GM23338 (cell line): ENCODE results near the gene DGKH.

Experiments
- CREB1 ChIP-seq: fragments of 250-450 bp; sonication (Bioruptor Pico); IDR thresholded peaks from 2 replicates; pipeline ENCODE4 v1.5.0; 2020; ENCODE audit warnings: low read depth, mild to moderate bottlenecking, moderate library complexity
- CTCF ChIP-seq, 2 experiments: fragments of 200-600 bp in 1 of 2; sonication (generic) in 1 of 2; conservative IDR thresholded peaks; 2 replicates each; pipeline versions ENCODE4 v1.5.1 to v1.6.1; 2016 to 2017; ENCODE audit warnings: antibody characterized with exemption in 2 of 2, low read depth in 2 of 2, mild to moderate bottlenecking in 2 of 2, moderate library complexity in 1 of 2
- EZH2 ChIP-seq: fragments of 200-600 bp; sonication (generic); IDR thresholded peaks from one replicate; pipeline ENCODE4 v1.8.0; 2017; ENCODE audit warnings: antibody characterized with exemption, mild to moderate bottlenecking, low read depth; ENCODE audit not compliant: unreplicated experiment
- EZH2phosphoT487 ChIP-seq: fragments of 200-600 bp; sonication (generic); IDR thresholded peaks from one replicate; pipeline ENCODE4 v1.8.1; 2018; ENCODE audit warnings: antibody characterized with exemption; ENCODE audit not compliant: unreplicated experiment
- JUNB ChIP-seq: IDR thresholded peaks from one replicate; pipeline ENCODE4 v1.6.1; 2016; ENCODE audit warnings: antibody characterized with exemption; ENCODE audit not compliant: unreplicated experiment
- NANOG ChIP-seq: IDR thresholded peaks from 2 replicates; pipeline ENCODE4 v1.6.1; 2016; ENCODE audit warnings: antibody characterized with exemption, borderline replicate concordance
- POLR2AphosphoS5 ChIP-seq: IDR thresholded peaks from 2 replicates; pipeline ENCODE4 v1.6.1; 2016; ENCODE audit warnings: antibody characterized with exemption, low read depth
- REST ChIP-seq: IDR thresholded peaks from one replicate; pipeline ENCODE4 v1.6.1; 2018; ENCODE audit warnings: antibody characterized with exemption; ENCODE audit not compliant: unreplicated experiment
- STAT1 ChIP-seq: IDR thresholded peaks from one replicate; pipeline ENCODE4 v1.6.1; 2016; ENCODE audit warnings: antibody characterized with exemption; ENCODE audit not compliant: unreplicated experiment
- ZNF114 ChIP-seq: fragments of 250-450 bp; sonication (Bioruptor Pico); IDR thresholded peaks from 2 replicates; pipeline ENCODE4 v1.5.0; 2020; ENCODE audit warnings: mild to moderate bottlenecking, moderate library complexity
- ZNF331 ChIP-seq: fragments of 250-450 bp; sonication (Bioruptor Pico); IDR thresholded peaks from 2 replicates; pipeline ENCODE4 v1.5.0; 2020; ENCODE audit warnings: low read depth, mild to moderate bottlenecking, moderate library complexity
- ZNF462 ChIP-seq: fragments of 250-450 bp; sonication (Bioruptor Pico); IDR thresholded peaks from 2 replicates; pipeline ENCODE4 v1.5.0; 2020; ENCODE audit warnings: mild to moderate bottlenecking, moderate library complexity

- TF ChIP-seq EZH2phosphoT487 (no peak), NANOG (no peak), CTCF (conservative IDR thresholded peaks at IDR 0.05; ENCODE audit: low read depth in 2 of 2) (no peak), POLR2AphosphoS5 (no peak), ZNF114 (CRISPR knock-in tag) (no peak), JUNB (no peak), REST (no peak), EZH2 (no peak), STAT1 (no peak), CREB1 (CRISPR knock-in tag) (no peak), ZNF331 (CRISPR knock-in tag) (no peak), ZNF462 (CRISPR knock-in tag) (no peak)
These were observed 128.7 kb downstream of the DGKH start for GRCh38 chr13:42177189-42177588.
